Rectal smooth muscle tissue (tissue), 1 donor: Measurements from ENCODE around the gene CHAD.

ENCODE experiments used
- H3K27ac ChIP-seq: one replicate; pipeline ENCODE4 v1.7.0; 2013; ENCODE audit warnings: low read depth, low read length, inconsistent platforms
- H3K27me3 ChIP-seq: one replicate; pipeline ENCODE4 v1.7.0; 2013; ENCODE audit warnings: low read length; ENCODE audit not compliant: control insufficient read depth, insufficient read depth
- H3K36me3 ChIP-seq: one replicate; pipeline ENCODE4 v1.7.0; 2013; ENCODE audit warnings: low read length; ENCODE audit not compliant: control insufficient read depth, insufficient read depth
- H3K4me1 ChIP-seq: one replicate; pipeline ENCODE4 v1.7.0; 2013; ENCODE audit warnings: low read length; ENCODE audit not compliant: control insufficient read depth, insufficient read depth
- H3K4me3 ChIP-seq: one replicate; pipeline ENCODE4 v1.7.0; 2013; ENCODE audit warnings: low read length
- H3K9ac ChIP-seq: one replicate; pipeline ENCODE4 v1.7.0; 2013; ENCODE audit warnings: low read length

The CHAD gene

GRCh38 chr17:50468304-50469207 is at the start of gene CHAD:
CHAD (minus strand) TSS chr17:50468880; CDS start chr17:50468813, 67 bp downstream.
- no peak within 1 kb of the TSS for H3K9ac ChIP-seq
- H3K4me1 ChIP-seq: no peaks in the 10 kb centered on the region
- H3K4me3 ChIP-seq: peak within 1 kb of the TSS; percentile 24
- no peaks in the 10 kb centered on the region for H3K27me3 ChIP-seq
- no peak within 1 kb of the TSS for H3K27ac ChIP-seq
- no peaks in the 10 kb centered on the region for H3K36me3 ChIP-seq

- Histone ChIP-seq H3K4me1 (no peaks in the 10 kb centered on the region), H3K4me3 (no peak overlapping the region), H3K9ac (no peak overlapping the region), H3K27ac (no peak overlapping the region), H3K36me3 (no peaks in the 10 kb centered on the region), H3K27me3 (no peaks in the 10 kb centered on the region)
Observed at GRCh38 chr17:50517504-50518383, 49.1 kb upstream of the CHAD start.

- Histone ChIP-seq H3K27me3 (no peaks in the 10 kb centered on the region), H3K36me3 (no peaks in the 10 kb centered on the region), H3K27ac (no peak overlapping the region), H3K9ac (no peak overlapping the region), H3K4me1 (no peaks in the 10 kb centered on the region), H3K4me3 (no peak overlapping the region)
Observed at GRCh38 chr17:50517011-50517410, 48.3 kb upstream of the CHAD start.

- Histone ChIP-seq H3K4me3 (no peak overlapping the region), H3K36me3 (no peaks in the 10 kb centered on the region), H3K4me1 (no peaks in the 10 kb centered on the region), H3K27me3 (no peaks in the 10 kb centered on the region), H3K9ac (no peak overlapping the region), H3K27ac (no peak overlapping the region)
Observed at GRCh38 chr17:50514936-50515702, 46.4 kb upstream of the CHAD start.

- no peak overlapping the region for H3K27ac ChIP-seq
- no peaks in the 10 kb centered on the region for H3K4me1 ChIP-seq
- H3K9ac ChIP-seq: no peak overlapping the region
- no peaks in the 10 kb centered on the region for H3K36me3 ChIP-seq
- no peaks in the 10 kb centered on the region for H3K27me3 ChIP-seq
- no peak overlapping the region for H3K4me3 ChIP-seq
Observed at GRCh38 chr17:50514388-50514787, 45.7 kb upstream of the CHAD start.

GRCh38 chr17:50513495-50513894 is 44.8 kb upstream of the CHAD start:
- Histone ChIP-seq H3K27me3 (no peaks in the 10 kb centered on the region), H3K36me3 (no peaks in the 10 kb centered on the region), H3K4me3 (no peak overlapping the region), H3K9ac (no peak overlapping the region), H3K4me1 (peaks cover 3% of the 10 kb centered on the region), H3K27ac (no peak overlapping the region)

GRCh38 chr17:50511058-50511457 is 42.4 kb upstream of the CHAD start:
- Histone ChIP-seq H3K27ac (no peak overlapping the region), H3K9ac (no peak overlapping the region), H3K36me3 (no peaks in the 10 kb centered on the region)

GRCh38 chr17:50508573-50509460 is 40.1 kb upstream of the CHAD start:
- peak overlapping the region; percentile 18 for H3K27ac ChIP-seq
- H3K9ac ChIP-seq: no peak overlapping the region
- no peaks in the 10 kb centered on the region for H3K36me3 ChIP-seq
- no peaks in the 10 kb centered on the region for H3K27me3 ChIP-seq
- peaks cover 5% of the 10 kb centered on the region for H3K4me1 ChIP-seq
- H3K4me3 ChIP-seq: peak overlapping the region; percentile 46

More at GRCh38 chr17:50511058-50511457, 42.4 kb upstream of the CHAD start:
- H3K4me1 ChIP-seq: peaks cover 5% of the 10 kb centered on the region
- no peak overlapping the region for H3K4me3 ChIP-seq
- H3K27me3 ChIP-seq: no peaks in the 10 kb centered on the region

GRCh38 chr17:50507871-50508572 is 39.3 kb upstream of the CHAD start, which contains the start of gene MYCBPAP:
MYCBPAP (plus strand) TSS chr17:50508439; CDS start chr17:50508675, 236 bp downstream.
- Histone ChIP-seq H3K4me3 (peak within 1 kb of the TSS; percentile 46), H3K4me1 (peaks cover 5% of the 10 kb centered on the region), H3K36me3 (no peaks in the 10 kb centered on the region), H3K9ac (peak within 1 kb of the TSS; percentile 12), H3K27me3 (no peaks in the 10 kb centered on the region), H3K27ac (peak within 1 kb of the TSS; percentile 18)

- no peak overlapping the region for H3K27ac ChIP-seq
- H3K36me3 ChIP-seq: no peaks in the 10 kb centered on the region
- H3K27me3 ChIP-seq: no peaks in the 10 kb centered on the region
- H3K4me3 ChIP-seq: no peak overlapping the region
- peaks cover 5% of the 10 kb centered on the region for H3K4me1 ChIP-seq
- no peak overlapping the region for H3K9ac ChIP-seq
Observed at GRCh38 chr17:50506298-50506697, 37.6 kb upstream of the CHAD start.
